GM23338 (cell line): ENCODE results near the gene MTAP. TPM values are rescaled to one million over a fixed set of nuclear protein-coding genes. Genes with fewer than 3 reads are reported as not detected.

Source experiments
- ATAC-seq: fragments of 200-7000 bp; cut with Tn5 transposase; 3 replicates; pipeline ENCODE4 v1.9.1; 2020
- DNase-seq: peaks from one replicate; pipeline ENCODE4 v3.0.0-alpha.2; 2015; ENCODE audit warnings: low spot score
- H2AFZ ChIP-seq: fragments of 200-600 bp; sonication (generic); 2 replicates; pipeline ENCODE4 v1.8.0; 2016; ENCODE audit warnings: antibody characterized with exemption, mild to moderate bottlenecking, moderate library complexity
- H3F3A ChIP-seq: fragments of 200-600 bp; sonication (generic); replicated peaks from 2 replicates; pipeline ENCODE4 v1.8.0; 2017; ENCODE audit warnings: antibody characterized with exemption, mixed run types, low read depth
- H3K27ac ChIP-seq: fragments of 200-600 bp; sonication (generic); 2 replicates; pipeline ENCODE4 v1.6.1; 2016; ENCODE audit warnings: low read depth
- H3K27me3 ChIP-seq: fragments of 200-600 bp; sonication (generic); 2 replicates; pipeline ENCODE4 v1.8.0; 2016; ENCODE audit warnings: mild to moderate bottlenecking, mixed run types, moderate library complexity; ENCODE audit not compliant: insufficient read depth
- H3K36me3 ChIP-seq: fragments of 200-600 bp; sonication (generic); 2 replicates; pipeline ENCODE4 v1.8.0; 2016; ENCODE audit warnings: mild to moderate bottlenecking; ENCODE audit not compliant: insufficient read depth
- H3K4me1 ChIP-seq: fragments of 200-600 bp; sonication (generic); 2 replicates; pipeline ENCODE4 v1.8.0; 2016; ENCODE audit warnings: mild to moderate bottlenecking, moderate library complexity; ENCODE audit not compliant: insufficient read depth
- H3K4me2 ChIP-seq: fragments of 200-600 bp; sonication (generic); 2 replicates; pipeline ENCODE4 v1.7.1; 2017; ENCODE audit warnings: mixed run types
- H3K4me3 ChIP-seq: fragments of 200-600 bp; sonication (generic); 2 replicates; pipeline ENCODE4 v1.6.1; 2016; ENCODE audit warnings: mixed run types
- H3K79me2 ChIP-seq: fragments of 200-600 bp; sonication (generic); replicated peaks from 2 replicates; pipeline ENCODE4 v1.8.0; 2017; ENCODE audit warnings: mild to moderate bottlenecking; ENCODE audit not compliant: insufficient read depth
- H3K9me2 ChIP-seq: fragments of 200-600 bp; sonication (generic); 2 replicates; pipeline ENCODE4 v1.8.0; 2017; ENCODE audit not compliant: insufficient read depth
- H4K20me1 ChIP-seq: fragments of 200-600 bp; sonication (generic); replicated peaks from 2 replicates; pipeline ENCODE4 v1.8.0; 2017; ENCODE audit warnings: mild to moderate bottlenecking; ENCODE audit not compliant: insufficient read depth
- H3K27ac Mint-ChIP-seq: 2 replicates; pipeline ENCODE4 v1.8.0; 2020; ENCODE audit warnings: inconsistent platforms, mild to moderate bottlenecking, moderate library complexity, mixed read lengths
- H3K27me3 Mint-ChIP-seq: 3 replicates; pipeline ENCODE4 v1.8.0; 2022; ENCODE audit warnings: low read depth, mild to moderate bottlenecking, moderate library complexity, mixed read lengths, inconsistent platforms; ENCODE audit not compliant: insufficient read depth, poor library complexity
- H3K36me3 Mint-ChIP-seq: 3 replicates; pipeline ENCODE4 v1.8.0; 2021; ENCODE audit warnings: low read depth, mild to moderate bottlenecking, inconsistent platforms, moderate library complexity, mixed read lengths
- H3K4me1 Mint-ChIP-seq: 3 replicates; pipeline ENCODE4 v1.8.0; 2020; ENCODE audit warnings: mild to moderate bottlenecking, inconsistent platforms, mixed read lengths
- H3K4me3 Mint-ChIP-seq: 3 replicates; pipeline ENCODE4 v1.8.0; 2021; ENCODE audit warnings: moderate library complexity, mild to moderate bottlenecking, inconsistent platforms, mixed read lengths
- H3K9me3 Mint-ChIP-seq: 3 replicates; pipeline ENCODE4 v1.8.0; 2020; ENCODE audit warnings: moderate library complexity, mild to moderate bottlenecking, inconsistent platforms, mixed read lengths
- CREB1 ChIP-seq: fragments of 250-450 bp; sonication (Bioruptor Pico); IDR thresholded peaks from 2 replicates; pipeline ENCODE4 v1.5.0; 2020; ENCODE audit warnings: low read depth, mild to moderate bottlenecking, moderate library complexity
- EZH2phosphoT487 ChIP-seq: fragments of 200-600 bp; sonication (generic); IDR thresholded peaks from one replicate; pipeline ENCODE4 v1.8.1; 2018; ENCODE audit warnings: antibody characterized with exemption; ENCODE audit not compliant: unreplicated experiment
- NANOG ChIP-seq: IDR thresholded peaks from 2 replicates; pipeline ENCODE4 v1.6.1; 2016; ENCODE audit warnings: antibody characterized with exemption, borderline replicate concordance
- POLR2AphosphoS5 ChIP-seq: IDR thresholded peaks from 2 replicates; pipeline ENCODE4 v1.6.1; 2016; ENCODE audit warnings: antibody characterized with exemption, low read depth
- REST ChIP-seq: IDR thresholded peaks from one replicate; pipeline ENCODE4 v1.6.1; 2018; ENCODE audit warnings: antibody characterized with exemption; ENCODE audit not compliant: unreplicated experiment
- STAT1 ChIP-seq: IDR thresholded peaks from one replicate; pipeline ENCODE4 v1.6.1; 2016; ENCODE audit warnings: antibody characterized with exemption; ENCODE audit not compliant: unreplicated experiment
- ZNF114 ChIP-seq: fragments of 250-450 bp; sonication (Bioruptor Pico); IDR thresholded peaks from 2 replicates; pipeline ENCODE4 v1.5.0; 2020; ENCODE audit warnings: mild to moderate bottlenecking, moderate library complexity
- ZNF331 ChIP-seq: fragments of 250-450 bp; sonication (Bioruptor Pico); IDR thresholded peaks from 2 replicates; pipeline ENCODE4 v1.5.0; 2020; ENCODE audit warnings: low read depth, mild to moderate bottlenecking, moderate library complexity
- ZNF462 ChIP-seq: fragments of 250-450 bp; sonication (Bioruptor Pico); IDR thresholded peaks from 2 replicates; pipeline ENCODE4 v1.5.0; 2020; ENCODE audit warnings: mild to moderate bottlenecking, moderate library complexity
- polyA plus RNA-seq: library from polyadenylated mRNA; unstranded; fragments of >200 nt; fragmentation: Nextera tagmentation; extraction: Ambion mirVana; gene quantifications from 2 replicates; pipeline ENCODE4 v1.2.1, GENCODE V29; 2016
- total RNA-seq: library from RNA; depleted of rRNA; stranded (reverse); fragments of >200 nt; shearing (Covaris generic); gene quantifications from 2 replicates; pipeline ENCODE4 v1.2.3, GENCODE V29; 2014
- TF ChIP-seq, protein P1 (sequence below), 2 experiments: fragments of 200-600 bp in 1 of 2; sonication (generic) in 1 of 2; conservative IDR thresholded peaks; 2 replicates each; pipeline versions ENCODE4 v1.5.1 to v1.6.1; 2016 to 2017; ENCODE audit warnings: antibody characterized with exemption in 2 of 2, low read depth in 2 of 2, mild to moderate bottlenecking in 2 of 2, moderate library complexity in 1 of 2

MTAP gene
- total and polyA plus RNA-seq, 2 experiments from 2014 or later = 61.8 to 70.0 TPM

DNA sequence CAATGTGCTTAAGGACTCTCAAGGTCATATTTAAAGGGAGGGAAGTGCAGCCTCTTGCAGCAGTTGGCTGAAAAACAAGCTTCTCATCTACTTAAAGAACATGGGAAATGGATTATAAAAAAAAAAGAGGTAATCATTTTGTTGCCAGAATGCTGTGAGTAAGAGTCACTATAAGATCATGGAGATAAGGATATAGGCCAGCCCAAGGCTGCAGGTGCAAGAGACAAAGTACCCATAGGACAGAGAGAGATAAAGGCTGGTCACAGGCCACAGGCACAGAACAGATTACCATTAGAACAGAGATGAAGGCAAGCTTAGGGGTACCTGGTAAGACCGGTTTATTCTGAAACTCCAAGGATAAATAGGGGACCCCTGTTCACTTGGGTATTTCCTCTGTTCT lies 121.3 kb downstream of the MTAP start:
- H3K9me3 Mint-ChIP-seq = no peaks in the 10 kb centered on the region
- no peak overlapping the region for H3K4me3 Mint-ChIP-seq
- ATAC-seq (no peak), DNase-seq (no peak)
- no peak overlapping the region for H3K4me3 ChIP-seq
- H3K4me1 Mint-ChIP-seq = peaks cover 15% of the 10 kb centered on the region
- H3K4me1 ChIP-seq = peaks cover 16% of the 10 kb centered on the region; the same call in 1 of the 2 replicates
- no peaks in the 10 kb centered on the region for H3K36me3 ChIP-seq
- H3K27me3 ChIP-seq = no peaks in the 10 kb centered on the region
- TF ChIP-seq NANOG = no peak
- no peak for TF ChIP-seq ZNF114
- TF ChIP-seq, protein P1, sequence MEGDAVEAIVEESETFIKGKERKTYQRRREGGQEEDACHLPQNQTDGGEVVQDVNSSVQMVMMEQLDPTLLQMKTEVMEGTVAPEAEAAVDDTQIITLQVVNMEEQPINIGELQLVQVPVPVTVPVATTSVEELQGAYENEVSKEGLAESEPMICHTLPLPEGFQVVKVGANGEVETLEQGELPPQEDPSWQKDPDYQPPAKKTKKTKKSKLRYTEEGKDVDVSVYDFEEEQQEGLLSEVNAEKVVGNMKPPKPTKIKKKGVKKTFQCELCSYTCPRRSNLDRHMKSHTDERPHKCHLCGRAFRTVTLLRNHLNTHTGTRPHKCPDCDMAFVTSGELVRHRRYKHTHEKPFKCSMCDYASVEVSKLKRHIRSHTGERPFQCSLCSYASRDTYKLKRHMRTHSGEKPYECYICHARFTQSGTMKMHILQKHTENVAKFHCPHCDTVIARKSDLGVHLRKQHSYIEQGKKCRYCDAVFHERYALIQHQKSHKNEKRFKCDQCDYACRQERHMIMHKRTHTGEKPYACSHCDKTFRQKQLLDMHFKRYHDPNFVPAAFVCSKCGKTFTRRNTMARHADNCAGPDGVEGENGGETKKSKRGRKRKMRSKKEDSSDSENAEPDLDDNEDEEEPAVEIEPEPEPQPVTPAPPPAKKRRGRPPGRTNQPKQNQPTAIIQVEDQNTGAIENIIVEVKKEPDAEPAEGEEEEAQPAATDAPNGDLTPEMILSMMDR (conservative IDR thresholded peaks at IDR 0.05; ENCODE audit: low read depth in 2 of 2) = no peak
- TF ChIP-seq POLR2AphosphoS5 = no peak
- TF ChIP-seq ZNF462 (CRISPR knock-in tag) = no peak
- TF ChIP-seq REST = no peak
- TF ChIP-seq STAT1 = no peak
- TF ChIP-seq CREB1 = no peak
- TF ChIP-seq ZNF331 = no peak
- TF ChIP-seq EZH2phosphoT487 = no peak
- H4K20me1 ChIP-seq = no peaks in the 10 kb centered on the region
- H3K79me2 ChIP-seq = no peaks in the 10 kb centered on the region
- no peak overlapping the region for H3K4me2 ChIP-seq
- H3K27ac Mint-ChIP-seq = no peak overlapping the region
- peaks cover 14% of the 10 kb centered on the region for H3K9me2 ChIP-seq
- H3K27ac ChIP-seq = no peak overlapping the region
- peaks cover 3% of the 10 kb centered on the region; the same call in 1 of the 3 replicates for H3K36me3 Mint-ChIP-seq
- peaks cover 4% of the 10 kb centered on the region for H3K27me3 Mint-ChIP-seq
- H3F3A ChIP-seq = no peaks in the 10 kb centered on the region
- no peak overlapping the region for H2AFZ ChIP-seq
